Measurements from ENCODE around the gene MCRS1.

DNA sequence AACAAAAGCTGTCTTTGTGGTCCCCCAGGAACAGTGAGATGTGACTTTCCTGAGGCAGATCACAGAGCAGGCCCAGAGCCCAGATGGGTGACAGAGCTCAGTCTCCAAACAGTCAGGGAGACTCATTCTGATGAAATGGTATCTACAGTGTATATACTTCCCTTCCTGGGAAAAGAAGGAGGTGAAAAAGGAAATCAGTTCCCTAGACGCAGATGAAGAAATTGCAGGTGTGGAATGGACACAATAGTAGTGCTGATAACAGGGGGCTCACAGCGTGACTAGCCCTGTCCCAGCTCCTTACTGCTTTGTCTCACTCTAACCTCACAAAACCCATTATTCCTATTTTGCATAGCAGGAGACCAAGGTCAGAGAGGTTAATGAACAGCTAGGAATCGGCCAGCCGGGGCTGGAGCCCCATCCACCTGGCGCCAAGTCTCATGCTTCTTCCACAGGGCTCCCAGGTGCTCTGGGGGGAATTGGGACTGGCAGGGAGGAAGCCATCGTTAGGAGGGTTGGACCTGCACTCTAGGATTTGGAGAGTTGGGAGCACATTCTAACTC, 17.2 kb downstream of the MCRS1 start:
- TF ChIP-seq, protein P1, sequence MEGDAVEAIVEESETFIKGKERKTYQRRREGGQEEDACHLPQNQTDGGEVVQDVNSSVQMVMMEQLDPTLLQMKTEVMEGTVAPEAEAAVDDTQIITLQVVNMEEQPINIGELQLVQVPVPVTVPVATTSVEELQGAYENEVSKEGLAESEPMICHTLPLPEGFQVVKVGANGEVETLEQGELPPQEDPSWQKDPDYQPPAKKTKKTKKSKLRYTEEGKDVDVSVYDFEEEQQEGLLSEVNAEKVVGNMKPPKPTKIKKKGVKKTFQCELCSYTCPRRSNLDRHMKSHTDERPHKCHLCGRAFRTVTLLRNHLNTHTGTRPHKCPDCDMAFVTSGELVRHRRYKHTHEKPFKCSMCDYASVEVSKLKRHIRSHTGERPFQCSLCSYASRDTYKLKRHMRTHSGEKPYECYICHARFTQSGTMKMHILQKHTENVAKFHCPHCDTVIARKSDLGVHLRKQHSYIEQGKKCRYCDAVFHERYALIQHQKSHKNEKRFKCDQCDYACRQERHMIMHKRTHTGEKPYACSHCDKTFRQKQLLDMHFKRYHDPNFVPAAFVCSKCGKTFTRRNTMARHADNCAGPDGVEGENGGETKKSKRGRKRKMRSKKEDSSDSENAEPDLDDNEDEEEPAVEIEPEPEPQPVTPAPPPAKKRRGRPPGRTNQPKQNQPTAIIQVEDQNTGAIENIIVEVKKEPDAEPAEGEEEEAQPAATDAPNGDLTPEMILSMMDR (IDR thresholded peaks at IDR 0.05), result no peak
- TF ChIP-seq POLR2AphosphoS5 (IDR thresholded peaks at IDR 0.05), result no peak

Measured in upper lobe of left lung (tissue), 4 donors.